ENCODE measurements around the gene LRRN2. TPM values are rescaled to one million over a fixed set of nuclear protein-coding genes. Genes with fewer than 3 reads are reported as not detected.

LRRN2 gene
- total RNA-seq, 1 experiment from 2014 or later: 5.8 TPM

DNA sequence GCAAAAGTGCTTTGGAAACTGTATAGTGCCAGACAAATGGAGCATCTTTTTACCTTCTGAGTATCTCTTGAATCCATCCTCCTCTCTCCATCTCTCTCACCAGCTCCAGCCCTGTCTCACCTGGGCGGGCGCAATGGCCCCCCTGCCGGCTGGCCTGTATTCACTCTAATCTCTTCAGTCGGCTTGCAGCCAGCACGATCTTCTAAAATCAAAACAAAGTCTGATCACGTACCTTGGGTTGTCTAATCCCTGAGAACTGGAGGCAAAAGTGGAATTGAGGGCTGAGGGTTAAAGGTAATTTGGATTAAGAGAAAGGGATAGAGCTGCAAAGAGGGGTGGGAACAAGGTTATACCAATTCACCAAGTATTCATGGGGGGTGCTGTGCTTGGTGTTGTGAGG is 46.0 kb upstream of the LRRN2 start:
- no peaks in the 10 kb centered on the region for H3K9me3 ChIP-seq (ENCODE audit: control insufficient read depth, low read depth, low read length)
- no peak overlapping the region for H3K9ac ChIP-seq (ENCODE audit: extremely low read depth, insufficient read length, low read length)
- Mint-ChIP-seq H3K4me1 (peaks cover 27 to 28% of the 10 kb centered on the region in 2 experiments), H3K9me3 (no peaks in the 10 kb centered on the region), H3K27ac (no peak overlapping the region; a peak in 1 of 7 replicates), H3K27me3 (ENCODE audit: low read depth) (peaks cover 49% of the 10 kb centered on the region), H3K36me3 (ENCODE audit: insufficient read depth in 1 of 3, low read depth in 3 of 3) (no peaks in the 10 kb centered on the region), H3K4me3 (no peak overlapping the region)
- no peak overlapping the region for H2BK120ac ChIP-seq (ENCODE audit: low read depth, low read length, poor library complexity, severe bottlenecking)
- no peak overlapping the region for H2BK12ac ChIP-seq (ENCODE audit: insufficient read length, low read depth, low read length)
- no peaks in the 10 kb centered on the region; the same call in 1 of the 2 replicates for H3K4me1 ChIP-seq (ENCODE audit: insufficient read depth, low read length)
- H2AK5ac ChIP-seq (ENCODE audit: insufficient read length, low read length): no peak overlapping the region
- no peak overlapping the region for H3T11ph ChIP-seq (ENCODE audit: low read length)
- no peak overlapping the region for H4K5ac ChIP-seq (ENCODE audit: insufficient read length, low read depth, low read length)
- DNase-seq: no peak
- H3K79me2 ChIP-seq (ENCODE audit: insufficient read depth, low read length): no peaks in the 10 kb centered on the region
- TF ChIP-seq, protein P1, sequence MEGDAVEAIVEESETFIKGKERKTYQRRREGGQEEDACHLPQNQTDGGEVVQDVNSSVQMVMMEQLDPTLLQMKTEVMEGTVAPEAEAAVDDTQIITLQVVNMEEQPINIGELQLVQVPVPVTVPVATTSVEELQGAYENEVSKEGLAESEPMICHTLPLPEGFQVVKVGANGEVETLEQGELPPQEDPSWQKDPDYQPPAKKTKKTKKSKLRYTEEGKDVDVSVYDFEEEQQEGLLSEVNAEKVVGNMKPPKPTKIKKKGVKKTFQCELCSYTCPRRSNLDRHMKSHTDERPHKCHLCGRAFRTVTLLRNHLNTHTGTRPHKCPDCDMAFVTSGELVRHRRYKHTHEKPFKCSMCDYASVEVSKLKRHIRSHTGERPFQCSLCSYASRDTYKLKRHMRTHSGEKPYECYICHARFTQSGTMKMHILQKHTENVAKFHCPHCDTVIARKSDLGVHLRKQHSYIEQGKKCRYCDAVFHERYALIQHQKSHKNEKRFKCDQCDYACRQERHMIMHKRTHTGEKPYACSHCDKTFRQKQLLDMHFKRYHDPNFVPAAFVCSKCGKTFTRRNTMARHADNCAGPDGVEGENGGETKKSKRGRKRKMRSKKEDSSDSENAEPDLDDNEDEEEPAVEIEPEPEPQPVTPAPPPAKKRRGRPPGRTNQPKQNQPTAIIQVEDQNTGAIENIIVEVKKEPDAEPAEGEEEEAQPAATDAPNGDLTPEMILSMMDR (conservative IDR thresholded peaks at IDR 0.05): no peak
- H3K79me1 ChIP-seq (ENCODE audit: insufficient read depth, low read depth, low read length, poor library complexity, severe bottlenecking): no peaks in the 10 kb centered on the region
- H2BK5ac ChIP-seq (ENCODE audit: insufficient read length, low read length): no peak overlapping the region
- no CpG with 5 or more reads among the region's 6 CpGs for whole genome bisulfite sequencing (ENCODE audit: extremely low coverage, insufficient read length, low lambda C conversion rate)
- H2BK15ac ChIP-seq (ENCODE audit: low read depth, low read length): no peak overlapping the region
- H3K4me2 ChIP-seq (ENCODE audit: insufficient read depth, insufficient read length, low read length): no peak overlapping the region
- no peak overlapping the region for H4K8ac ChIP-seq (replicated peaks; ENCODE audit: insufficient read length, low read depth, low read length)
- H3K23ac ChIP-seq (ENCODE audit: insufficient read length, low read depth, low read length): no peak overlapping the region
- H3K4ac ChIP-seq (ENCODE audit: low read depth, low read length): no peak overlapping the region
- H2AFZ ChIP-seq (ENCODE audit: low read length): no peak overlapping the region
- no peak overlapping the region for H3K27ac ChIP-seq (ENCODE audit: insufficient read length, low read depth, low read length)
- no peak overlapping the region for H3K14ac ChIP-seq (ENCODE audit: insufficient read depth, low read length)
- no peaks in the 10 kb centered on the region for H4K20me1 ChIP-seq (ENCODE audit: control insufficient read depth, insufficient read depth, insufficient read length)
- H3K56ac ChIP-seq (ENCODE audit: insufficient read length, low read depth, low read length): no peak overlapping the region
- no peak overlapping the region for H2BK20ac ChIP-seq (ENCODE audit: low read depth, low read length, poor library complexity, severe bottlenecking)
- H3K23me2 ChIP-seq (ENCODE audit: insufficient read length, low read depth, low read length, poor library complexity, severe bottlenecking): no peaks in the 10 kb centered on the region
- H3K18ac ChIP-seq (ENCODE audit: insufficient read length, low read depth, low read length): no peak overlapping the region
- H4K91ac ChIP-seq (ENCODE audit: insufficient read length, low read depth, low read length): no peak overlapping the region
- no peaks in the 10 kb centered on the region for H3K27me3 ChIP-seq (ENCODE audit: insufficient read depth, low read length)
